ENCODE measurements around the gene RHOU.

DNA sequence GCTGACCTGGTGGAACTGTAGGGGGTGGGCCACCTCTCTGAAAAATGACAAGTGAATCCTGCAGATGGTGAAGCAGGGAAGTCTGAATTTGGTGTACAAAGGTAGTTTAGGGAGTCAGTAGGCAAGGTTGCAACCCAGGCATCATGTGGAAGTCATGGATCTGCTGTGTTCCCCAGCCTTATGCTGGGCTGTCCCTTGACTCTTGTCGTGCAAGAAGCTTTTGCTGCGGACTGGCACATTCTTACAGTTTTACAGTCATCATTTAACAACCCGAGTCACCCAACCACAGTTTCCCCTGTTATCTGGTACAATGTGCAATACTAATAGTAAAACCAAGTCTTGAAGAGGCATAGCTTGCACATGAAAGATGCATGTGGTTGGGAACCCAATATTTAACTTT is 13.2 kb downstream of the RHOU start:
- TF ChIP-seq EZH2 (IDR thresholded peaks at IDR 0.05; ENCODE audit: low read depth, unreplicated experiment) (no peak), CTCF (conservative IDR thresholded peaks at IDR 0.05; ENCODE audit: low read depth in 2 of 2) (no peak), ETS1 (IDR thresholded peaks at IDR 0.05) (no peak), STAT1 (IDR thresholded peaks at IDR 0.05; ENCODE audit: unreplicated experiment) (no peak), POLR2AphosphoS5 (IDR thresholded peaks at IDR 0.05; ENCODE audit: low read depth) (no peak)
